ENCODE results near the gene NOTCH1. TPM values are rescaled to one million over a fixed set of nuclear protein-coding genes. Genes with fewer than 3 reads are reported as not detected.

Gene NOTCH1
- total and polyA plus RNA-seq, 12 donors = 7.3 to 27.0 (median 19.9) TPM

DNA sequence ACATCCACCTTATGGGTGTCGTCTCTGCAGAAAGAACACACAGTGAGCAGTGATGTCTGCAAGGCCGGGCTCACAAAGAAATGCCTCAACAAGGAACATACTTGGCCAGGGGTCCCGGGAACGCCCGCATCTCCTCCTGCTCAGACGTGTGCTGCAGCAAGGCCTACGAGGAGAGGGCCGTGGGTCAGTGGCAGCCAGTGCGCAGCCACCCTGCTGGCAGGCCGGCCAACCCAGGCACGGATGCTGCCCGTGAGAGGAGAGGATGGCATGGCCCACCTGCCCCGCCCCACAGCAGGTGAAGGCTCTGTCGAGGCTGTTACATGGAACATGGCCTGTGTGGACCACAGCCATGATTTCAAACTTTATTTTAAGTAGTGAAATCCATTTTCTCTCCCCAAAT is 82.3 kb downstream of the NOTCH1 start:
- Histone ChIP-seq H3K27ac (no peak overlapping the region), H3K4me3 (no peak overlapping the region), H3K4me1 (no peaks in the 10 kb centered on the region), H3K36me3 (peaks cover 4 to 100% (median 95%) of the 10 kb centered on the region in 9 donors), H3K27me3 (no peaks in the 10 kb centered on the region), H3K9me3 (no peaks in the 10 kb centered on the region)
- TF ChIP-seq, protein P1, sequence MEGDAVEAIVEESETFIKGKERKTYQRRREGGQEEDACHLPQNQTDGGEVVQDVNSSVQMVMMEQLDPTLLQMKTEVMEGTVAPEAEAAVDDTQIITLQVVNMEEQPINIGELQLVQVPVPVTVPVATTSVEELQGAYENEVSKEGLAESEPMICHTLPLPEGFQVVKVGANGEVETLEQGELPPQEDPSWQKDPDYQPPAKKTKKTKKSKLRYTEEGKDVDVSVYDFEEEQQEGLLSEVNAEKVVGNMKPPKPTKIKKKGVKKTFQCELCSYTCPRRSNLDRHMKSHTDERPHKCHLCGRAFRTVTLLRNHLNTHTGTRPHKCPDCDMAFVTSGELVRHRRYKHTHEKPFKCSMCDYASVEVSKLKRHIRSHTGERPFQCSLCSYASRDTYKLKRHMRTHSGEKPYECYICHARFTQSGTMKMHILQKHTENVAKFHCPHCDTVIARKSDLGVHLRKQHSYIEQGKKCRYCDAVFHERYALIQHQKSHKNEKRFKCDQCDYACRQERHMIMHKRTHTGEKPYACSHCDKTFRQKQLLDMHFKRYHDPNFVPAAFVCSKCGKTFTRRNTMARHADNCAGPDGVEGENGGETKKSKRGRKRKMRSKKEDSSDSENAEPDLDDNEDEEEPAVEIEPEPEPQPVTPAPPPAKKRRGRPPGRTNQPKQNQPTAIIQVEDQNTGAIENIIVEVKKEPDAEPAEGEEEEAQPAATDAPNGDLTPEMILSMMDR (IDR thresholded peaks at IDR 0.05) = no peak
- ATAC-seq (no peak), DNase-seq (no peak)
- WGBS, 2 donors = 94% methylated on average over 14 of the region's 14 CpGs
- intact Hi-C loops (cut with DNase I) = no loop called here

DNA sequence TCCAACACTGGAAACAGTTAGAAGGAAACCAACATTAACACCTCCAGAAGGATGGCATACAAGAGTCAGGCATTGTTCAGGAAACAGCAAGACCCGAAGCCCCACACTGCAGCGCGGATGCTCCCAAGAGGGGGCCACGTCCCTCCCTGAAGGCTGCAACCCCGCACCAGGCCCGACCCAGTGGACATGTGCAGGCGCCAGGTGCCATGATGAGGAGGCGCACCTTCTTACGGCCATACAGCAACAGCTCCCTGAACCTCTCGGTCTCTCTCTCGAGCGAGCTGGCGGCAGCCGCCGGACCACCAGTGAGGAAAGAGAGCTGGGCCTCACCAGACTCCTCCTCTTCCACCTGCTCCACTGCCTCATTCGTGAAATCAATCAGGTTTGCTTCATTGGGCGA is 83.2 kb downstream of the NOTCH1 start:
- H3K9me3 ChIP-seq = no peaks in the 10 kb centered on the region
- no peak overlapping the region for H3K27ac ChIP-seq
- H3K36me3 ChIP-seq = peaks cover 4 to 100% (median 97%) of the 10 kb centered on the region in 9 donors
- DNase-seq (no peak), ATAC-seq (no peak)
- no peaks in the 10 kb centered on the region for H3K4me1 ChIP-seq
- H3K27me3 ChIP-seq = no peaks in the 10 kb centered on the region
- TF ChIP-seq, protein P1 (IDR thresholded peaks at IDR 0.05) = no peak
- H3K4me3 ChIP-seq = no peak overlapping the region
- WGBS, 2 donors = 92 to 93% methylated on average over 17 of the region's 17 CpGs
- intact Hi-C loops (cut with DNase I) = no loop called here

- TF ChIP-seq, protein P1 (IDR thresholded peaks at IDR 0.05) = no peak
- 95 to 96% methylated on average over 23 of the region's 23 CpGs for WGBS, 2 donors
- no peak overlapping the region for H3K4me3 ChIP-seq
- ATAC-seq = no peak
- no peak for DNase-seq
- peaks cover 11 to 100% (median 96%) of the 10 kb centered on the region in 9 donors for H3K36me3 ChIP-seq
- no peak overlapping the region for H3K27ac ChIP-seq
- intact Hi-C loops (cut with DNase I) = no loop called here
- H3K9me3 ChIP-seq = no peaks in the 10 kb centered on the region
- H3K4me1 ChIP-seq = no peaks in the 10 kb centered on the region
- H3K27me3 ChIP-seq = no peaks in the 10 kb centered on the region
These were observed 85.0 kb downstream of the NOTCH1 start for GRCh38 chr9:136460772-136461325.

GRCh38 chr9:136459425-136459824 is 86.4 kb downstream of the NOTCH1 start:
- Histone ChIP-seq H3K4me3 (no peak overlapping the region), H3K9me3 (no peaks in the 10 kb centered on the region), H3K4me1 (no peaks in the 10 kb centered on the region), H3K27me3 (no peaks in the 10 kb centered on the region), H3K36me3 (peaks cover 12 to 100% (median 96%) of the 10 kb centered on the region in 9 donors), H3K27ac (no peak overlapping the region)
- no peak for ATAC-seq
- TF ChIP-seq, protein P1 (IDR thresholded peaks at IDR 0.05) = no peak
- WGBS, 2 donors = 96 to 97% methylated on average over 28 of the region's 28 CpGs
- intact Hi-C loops (cut with DNase I) = no loop called here
- no peak for DNase-seq

Measured in heart right ventricle (tissue), 16 donors.